K562 (cell line): Measurements from ENCODE around the gene NMT1.

Source experiments
- BRCA1 ChIP-seq, 2 experiments: fragments of 450-650 bp in 1 of 2; sonication (generic) in 1 of 2; formaldehyde crosslinking in 1 of 2; IDR thresholded peaks; 2 replicates each; pipeline versions ENCODE4 v1.5.0 to v1.6.1; 2017 to 2020; ENCODE audit warnings: mild to moderate bottlenecking in 1 of 2, missing genetic modification reagents in 1 of 2
- CCAR2 ChIP-seq: fragments of 200-400 bp; formaldehyde crosslinking; IDR thresholded peaks from 2 replicates; pipeline ENCODE4 v1.6.1; 2017; ENCODE audit warnings: mild to moderate bottlenecking, low read depth, low read length
- EP300 ChIP-seq: IDR thresholded peaks from 2 replicates; pipeline ENCODE4 v1.6.1; 2012; ENCODE audit warnings: low read length, improper control_type of control experiment
- MTA2 ChIP-seq: fragments of 450-650 bp; IDR thresholded peaks from 2 replicates; pipeline ENCODE4 v1.6.1; 2016; ENCODE audit warnings: low read depth
- PHF8 ChIP-seq: fragments of 200-600 bp; sonication (generic); IDR thresholded peaks from 2 replicates; pipeline ENCODE4 v1.6.1; 2012; ENCODE audit warnings: mixed run types, mild to moderate bottlenecking, inconsistent platforms, low read length, moderate library complexity, borderline replicate concordance
- SMC3 ChIP-seq: conservative IDR thresholded peaks from 2 replicates; pipeline ENCODE4 v1.6.1; 2011; ENCODE audit warnings: low read depth, low read length, improper control_type of control experiment; ENCODE audit not compliant: insufficient read depth
- ZNF175 ChIP-seq: fragments of 200-800 bp; sonication (Bioruptor generic); IDR thresholded peaks from 2 replicates; pipeline ENCODE4 v1.6.1; 2016; ENCODE audit warnings: low read depth, mild to moderate bottlenecking, missing genetic modification characterization, missing compliant biosample characterization
- ZNF584 ChIP-seq: fragments of 200-800 bp; sonication (Bioruptor generic); IDR thresholded peaks from 2 replicates; pipeline ENCODE4 v1.6.1; 2016; ENCODE audit warnings: low read depth, mild to moderate bottlenecking, missing genetic modification characterization, missing compliant biosample characterization
- TF ChIP-seq, protein P1 (sequence below), 3 experiments: IDR thresholded peaks in 2 of 3; conservative IDR thresholded peaks in 1 of 3; 2 replicates each; pipeline ENCODE4 v1.5.1; 2011 to 2012; ENCODE audit warnings: low read length in 3 of 3, mild to moderate bottlenecking in 3 of 3, control low read depth in 2 of 3, improper control_type of control experiment in 1 of 3, inconsistent platforms in 1 of 3, low read depth in 1 of 3, mixed read lengths in 1 of 3, moderate library complexity in 1 of 3; ENCODE audit not compliant: insufficient read depth in 2 of 3
- TF ChIP-seq, protein P2 (sequence below): sonication (generic); formaldehyde crosslinking; IDR thresholded peaks from 2 replicates; pipeline ENCODE4 v1.9.0; 2022; ENCODE audit warnings: mild to moderate bottlenecking, missing genetic modification reagents
- TF ChIP-seq, protein P3 (sequence below), 2 experiments: fragments of 450-650 bp in 1 of 2; sonication (generic) in 1 of 2; formaldehyde crosslinking in 1 of 2; IDR thresholded peaks in 1 of 2; conservative IDR thresholded peaks in 1 of 2; 2 replicates each; pipeline versions ENCODE4 v1.6.1 to v1.8.1; 2016 to 2023; ENCODE audit warnings: mild to moderate bottlenecking in 2 of 2, moderate library complexity in 2 of 2, inconsistent platforms in 1 of 2, missing genetic modification reagents in 1 of 2
- TF ChIP-seq, protein P4 (sequence below): fragments of 250-450 bp; sonication (Bioruptor Pico); IDR thresholded peaks from 2 replicates; pipeline ENCODE4 v1.4.0; 2020; ENCODE audit warnings: mild to moderate bottlenecking, moderate library complexity
- TF ChIP-seq, protein P5 (sequence below): sonication (generic); formaldehyde crosslinking; IDR thresholded peaks from 2 replicates; pipeline ENCODE4 v1.8.0; 2022; ENCODE audit warnings: missing genetic modification reagents, mild to moderate bottlenecking, borderline replicate concordance

DNA sequence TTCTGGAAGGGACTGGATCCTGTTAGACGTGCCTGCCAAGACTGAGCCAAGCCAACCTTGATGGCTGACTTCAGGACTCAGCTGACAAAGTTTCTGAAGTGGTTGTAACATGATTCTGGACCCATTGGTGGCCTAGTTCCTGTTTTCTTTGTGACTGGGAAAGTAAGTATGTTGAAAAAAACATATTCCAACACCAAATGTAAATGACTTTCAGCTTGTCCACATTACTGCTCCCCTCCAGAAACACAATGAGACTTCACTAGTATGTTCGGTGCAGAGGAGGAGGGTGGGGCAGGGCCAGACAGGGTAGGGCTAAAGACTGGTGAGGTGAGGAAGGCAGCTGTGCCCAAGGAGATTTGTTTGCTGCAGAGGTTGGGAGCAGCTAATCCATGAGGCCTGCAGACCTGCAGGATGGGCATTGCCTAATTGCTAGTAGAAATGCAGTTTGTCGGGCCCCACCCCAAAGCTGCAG, 26.4 kb downstream of the NMT1 start:
- no peak for TF ChIP-seq ZNF584 (CRISPR knock-in tag)
- no peak for TF ChIP-seq BRCA1 (IDR thresholded peaks at IDR 0.05)
- TF ChIP-seq BRCA1 (CRISPR knock-in tag; IDR thresholded peaks at IDR 0.05) = no peak
- TF ChIP-seq MTA2 = no peak
- TF ChIP-seq, protein P1, sequence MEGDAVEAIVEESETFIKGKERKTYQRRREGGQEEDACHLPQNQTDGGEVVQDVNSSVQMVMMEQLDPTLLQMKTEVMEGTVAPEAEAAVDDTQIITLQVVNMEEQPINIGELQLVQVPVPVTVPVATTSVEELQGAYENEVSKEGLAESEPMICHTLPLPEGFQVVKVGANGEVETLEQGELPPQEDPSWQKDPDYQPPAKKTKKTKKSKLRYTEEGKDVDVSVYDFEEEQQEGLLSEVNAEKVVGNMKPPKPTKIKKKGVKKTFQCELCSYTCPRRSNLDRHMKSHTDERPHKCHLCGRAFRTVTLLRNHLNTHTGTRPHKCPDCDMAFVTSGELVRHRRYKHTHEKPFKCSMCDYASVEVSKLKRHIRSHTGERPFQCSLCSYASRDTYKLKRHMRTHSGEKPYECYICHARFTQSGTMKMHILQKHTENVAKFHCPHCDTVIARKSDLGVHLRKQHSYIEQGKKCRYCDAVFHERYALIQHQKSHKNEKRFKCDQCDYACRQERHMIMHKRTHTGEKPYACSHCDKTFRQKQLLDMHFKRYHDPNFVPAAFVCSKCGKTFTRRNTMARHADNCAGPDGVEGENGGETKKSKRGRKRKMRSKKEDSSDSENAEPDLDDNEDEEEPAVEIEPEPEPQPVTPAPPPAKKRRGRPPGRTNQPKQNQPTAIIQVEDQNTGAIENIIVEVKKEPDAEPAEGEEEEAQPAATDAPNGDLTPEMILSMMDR (IDR thresholded peaks at IDR 0.05 in 2 of 3, conservative IDR thresholded peaks at IDR 0.05 in 1 of 3; ENCODE audit: insufficient read depth in 2 of 3, low read depth in 1 of 3, low read length in 3 of 3) = no peak
- TF ChIP-seq, protein P2, sequence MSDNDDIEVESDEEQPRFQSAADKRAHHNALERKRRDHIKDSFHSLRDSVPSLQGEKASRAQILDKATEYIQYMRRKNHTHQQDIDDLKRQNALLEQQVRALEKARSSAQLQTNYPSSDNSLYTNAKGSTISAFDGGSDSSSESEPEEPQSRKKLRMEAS = no peak
- TF ChIP-seq, protein P3, sequence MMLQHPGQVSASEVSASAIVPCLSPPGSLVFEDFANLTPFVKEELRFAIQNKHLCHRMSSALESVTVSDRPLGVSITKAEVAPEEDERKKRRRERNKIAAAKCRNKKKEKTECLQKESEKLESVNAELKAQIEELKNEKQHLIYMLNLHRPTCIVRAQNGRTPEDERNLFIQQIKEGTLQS (IDR thresholded peaks at IDR 0.05) = no peak
- TF ChIP-seq, protein P3 (CRISPR knock-in tag; conservative IDR thresholded peaks at IDR 0.05) = no peak
- no peak for TF ChIP-seq ZNF175 (CRISPR knock-in tag)
- no peak for TF ChIP-seq CCAR2
- no peak for TF ChIP-seq EP300
- TF ChIP-seq, protein P4, sequence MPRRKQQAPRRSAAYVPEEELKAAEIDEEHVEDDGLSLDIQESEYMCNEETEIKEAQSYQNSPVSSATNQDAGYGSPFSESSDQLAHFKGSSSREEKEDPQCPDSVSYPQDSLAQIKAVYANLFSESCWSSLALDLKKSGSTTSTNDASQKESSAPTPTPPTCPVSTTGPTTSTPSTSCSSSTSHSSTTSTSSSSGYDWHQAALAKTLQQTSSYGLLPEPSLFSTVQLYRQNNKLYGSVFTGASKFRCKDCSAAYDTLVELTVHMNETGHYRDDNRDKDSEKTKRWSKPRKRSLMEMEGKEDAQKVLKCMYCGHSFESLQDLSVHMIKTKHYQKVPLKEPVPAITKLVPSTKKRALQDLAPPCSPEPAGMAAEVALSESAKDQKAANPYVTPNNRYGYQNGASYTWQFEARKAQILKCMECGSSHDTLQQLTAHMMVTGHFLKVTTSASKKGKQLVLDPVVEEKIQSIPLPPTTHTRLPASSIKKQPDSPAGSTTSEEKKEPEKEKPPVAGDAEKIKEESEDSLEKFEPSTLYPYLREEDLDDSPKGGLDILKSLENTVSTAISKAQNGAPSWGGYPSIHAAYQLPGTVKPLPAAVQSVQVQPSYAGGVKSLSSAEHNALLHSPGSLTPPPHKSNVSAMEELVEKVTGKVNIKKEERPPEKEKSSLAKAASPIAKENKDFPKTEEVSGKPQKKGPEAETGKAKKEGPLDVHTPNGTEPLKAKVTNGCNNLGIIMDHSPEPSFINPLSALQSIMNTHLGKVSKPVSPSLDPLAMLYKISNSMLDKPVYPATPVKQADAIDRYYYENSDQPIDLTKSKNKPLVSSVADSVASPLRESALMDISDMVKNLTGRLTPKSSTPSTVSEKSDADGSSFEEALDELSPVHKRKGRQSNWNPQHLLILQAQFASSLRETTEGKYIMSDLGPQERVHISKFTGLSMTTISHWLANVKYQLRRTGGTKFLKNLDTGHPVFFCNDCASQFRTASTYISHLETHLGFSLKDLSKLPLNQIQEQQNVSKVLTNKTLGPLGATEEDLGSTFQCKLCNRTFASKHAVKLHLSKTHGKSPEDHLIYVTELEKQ = no peak
- no peak for TF ChIP-seq SMC3
- TF ChIP-seq PHF8 = no peak
- TF ChIP-seq, protein P5, sequence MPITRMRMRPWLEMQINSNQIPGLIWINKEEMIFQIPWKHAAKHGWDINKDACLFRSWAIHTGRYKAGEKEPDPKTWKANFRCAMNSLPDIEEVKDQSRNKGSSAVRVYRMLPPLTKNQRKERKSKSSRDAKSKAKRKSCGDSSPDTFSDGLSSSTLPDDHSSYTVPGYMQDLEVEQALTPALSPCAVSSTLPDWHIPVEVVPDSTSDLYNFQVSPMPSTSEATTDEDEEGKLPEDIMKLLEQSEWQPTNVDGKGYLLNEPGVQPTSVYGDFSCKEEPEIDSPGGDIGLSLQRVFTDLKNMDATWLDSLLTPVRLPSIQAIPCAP (CRISPR knock-in tag) = no peak
